ENCODE results near the gene DBX1. TPM values are rescaled to one million over a fixed set of nuclear protein-coding genes. Genes with fewer than 3 reads are reported as not detected.

The DBX1 gene
- total and polyA plus RNA-seq, 12 donors = not detected

DNA sequence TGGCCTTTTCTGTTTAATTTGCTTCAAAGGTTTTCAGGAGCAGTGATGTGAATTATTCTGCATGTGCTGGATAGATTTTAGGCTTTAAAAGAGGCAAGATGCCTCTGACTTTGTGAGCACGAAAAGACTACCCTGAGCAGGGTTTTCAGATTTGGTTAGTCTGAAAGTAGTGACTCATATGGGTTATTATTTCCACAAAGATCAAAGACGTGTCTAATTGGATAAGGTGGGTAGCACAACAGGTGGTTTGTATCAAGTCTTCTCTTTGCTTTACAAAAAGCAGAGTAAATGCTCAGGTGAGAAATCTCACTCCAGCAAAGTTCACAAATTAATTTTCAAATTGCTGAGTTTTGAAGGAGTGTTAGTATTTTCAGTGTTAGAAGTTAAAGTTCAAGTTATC lies 37.6 kb upstream of the DBX1 start:
- WGBS, 4 donors = 24 to 41% (median 32%) methylated on average over 2 of the region's 2 CpGs
- H3K4me1 ChIP-seq (replicated peaks in 1 of 2) = no peaks in the 10 kb centered on the region
- intact Hi-C loops (cut with DNase I) = no loop called here
- no peaks in the 10 kb centered on the region for H3K36me3 ChIP-seq (replicated peaks in 1 of 2)
- H3K27ac ChIP-seq = no peak overlapping the region
- no peaks in the 10 kb centered on the region for H3K9me3 ChIP-seq (replicated peaks in 1 of 3)
- H3K4me3 ChIP-seq = no peak overlapping the region
- no peaks in the 10 kb centered on the region for H3K27me3 ChIP-seq
- DNase-seq = no peak
- no peak for TF ChIP-seq POLR2A (IDR thresholded peaks at IDR 0.05)
- no peak for TF ChIP-seq CTCF (IDR thresholded peaks at IDR 0.05)

GRCh38 chr11:20194470-20194869 lies 34.2 kb upstream of the DBX1 start:
- no peak overlapping the region for H3K4me3 ChIP-seq
- no peak for DNase-seq
- WGBS, 4 donors = 73 to 86% (median 78%) methylated on average over 2 of the region's 2 CpGs
- H3K27me3 ChIP-seq = peaks cover 2% of the 10 kb centered on the region
- no peaks in the 10 kb centered on the region for H3K36me3 ChIP-seq (replicated peaks in 1 of 2)
- TF ChIP-seq POLR2A (IDR thresholded peaks at IDR 0.05) = no peak
- TF ChIP-seq CTCF (IDR thresholded peaks at IDR 0.05) = no peak
- no peaks in the 10 kb centered on the region for H3K9me3 ChIP-seq (replicated peaks in 1 of 3)
- intact Hi-C loops (cut with DNase I) = no loop called here
- H3K27ac ChIP-seq = no peak overlapping the region
- H3K4me1 ChIP-seq (replicated peaks in 1 of 2) = no peaks in the 10 kb centered on the region

DNA sequence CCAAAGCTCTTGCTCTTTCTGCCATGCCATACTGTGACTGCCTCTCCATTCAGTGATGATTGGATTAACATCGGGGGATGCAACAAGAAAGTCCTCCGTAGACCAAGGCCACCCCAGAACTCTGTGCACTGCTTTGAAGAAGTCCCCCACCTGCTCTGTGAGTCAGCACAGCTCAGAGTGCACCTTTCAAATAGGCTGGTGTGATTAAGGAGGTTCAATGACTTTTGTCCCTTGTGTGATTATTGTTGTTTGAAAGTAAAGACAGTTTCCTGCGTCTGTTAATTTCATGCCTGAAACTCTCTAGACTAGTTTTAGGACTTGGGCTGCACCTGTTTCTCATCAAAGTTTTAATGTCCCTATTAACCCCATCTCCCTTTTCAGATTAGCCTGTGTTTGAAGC lies 33.0 kb upstream of the DBX1 start:
- no peaks in the 10 kb centered on the region for H3K36me3 ChIP-seq (replicated peaks in 1 of 2)
- no peaks in the 10 kb centered on the region for H3K4me1 ChIP-seq (replicated peaks in 1 of 2)
- H3K27ac ChIP-seq = no peak overlapping the region
- no peak for DNase-seq
- TF ChIP-seq POLR2A (IDR thresholded peaks at IDR 0.05) (no peak), CTCF (IDR thresholded peaks at IDR 0.05) (no peak)
- H3K9me3 ChIP-seq (replicated peaks in 1 of 3) = no peaks in the 10 kb centered on the region
- WGBS, 4 donors = 45 to 67% (median 61%) methylated on average over 3 of the region's 3 CpGs
- peaks cover 4% of the 10 kb centered on the region for H3K27me3 ChIP-seq
- no peak overlapping the region for H3K4me3 ChIP-seq
- intact Hi-C loops (cut with DNase I) = no loop called here

GRCh38 chr11:20192641-20193040 lies 32.4 kb upstream of the DBX1 start:
- H3K27me3 ChIP-seq = peaks cover 4% of the 10 kb centered on the region
- no peak overlapping the region for H3K4me3 ChIP-seq
- no peaks in the 10 kb centered on the region for H3K9me3 ChIP-seq (replicated peaks in 1 of 3)
- no peaks in the 10 kb centered on the region for H3K36me3 ChIP-seq (replicated peaks in 1 of 2)
- intact Hi-C loops (cut with DNase I) = no loop called here
- TF ChIP-seq POLR2A (IDR thresholded peaks at IDR 0.05) (no peak), CTCF (IDR thresholded peaks at IDR 0.05) (no peak)
- no peak for DNase-seq
- no peaks in the 10 kb centered on the region for H3K4me1 ChIP-seq (replicated peaks in 1 of 2)
- no peak overlapping the region for H3K27ac ChIP-seq

Data from adrenal gland (tissue), 12 donors.